HepG2 (cell line): Measurements from ENCODE around the gene NEDD4L. TPM values are rescaled to one million over a fixed set of nuclear protein-coding genes. Genes with fewer than 3 reads are reported as not detected.

Experiments
- ATAC-seq: fragments of 200-7000 bp; cut with Tn5 transposase; 3 replicates; pipeline ENCODE4 v1.9.1; 2020; ENCODE audit warnings: mild to moderate bottlenecking, moderate library complexity
- BruUV-seq: library from RNA; stranded (reverse); fragments of 400-500 nt; replicated peaks from 2 replicates; lab custom pipeline; 2021; lab: Mats Ljungman, UMichigan
- CTCF ChIA-PET: fragments of 300-600 bp; formaldehyde crosslinking; extraction: SDS; loops from one replicate; lab custom pipeline; 2021; ENCODE audit warnings: low total read pairs, inconsistent platforms, low intra/inter-chr PET ratio; lab: Yijun Ruan, JAX
- POLR2A ChIA-PET: fragments of 350-600 bp; sonication (Branson Sonifier 250); formaldehyde crosslinking; loops from one replicate; lab custom pipeline; 2020; ENCODE audit warnings: antibody characterized with exemption, inconsistent platforms; lab: Yijun Ruan, JAX
- DNase-seq: peaks from one replicate; pipeline ENCODE4 v3.0.0-alpha.2; 2015; ENCODE audit warnings: low spot score
- FAIRE-seq: peaks from 3 replicates; lab custom pipeline; 2011; peaks lifted over from hg19 to GRCh38; lab: Jason Lieb, UNC
- H2AFZ ChIP-seq: one replicate; pipeline ENCODE4 v1.6.1; 2011; ENCODE audit warnings: low read length, inconsistent platforms
- H3K27ac ChIP-seq: fragments of 300-600 bp; 3 replicates; pipeline ENCODE4 v1.8.0; 2011; ENCODE audit warnings: mixed run types, mild to moderate bottlenecking, mixed read lengths, low read length, inconsistent platforms; ENCODE audit not compliant: insufficient read depth; ENCODE audit errors: extremely low read length
- H3K27me3 ChIP-seq, 2 experiments: fragments of 200-600 bp in 1 of 2; 2 replicates in 1 of 2; 3 replicates in 1 of 2; pipeline versions ENCODE4 v1.6.0 to v1.8.0; 2011; ENCODE audit warnings: low read length in 2 of 2, mild to moderate bottlenecking in 2 of 2, moderate library complexity in 2 of 2, inconsistent platforms in 1 of 2; ENCODE audit not compliant: insufficient read depth in 2 of 2, control insufficient read depth in 1 of 2
- H3K36me3 ChIP-seq, 2 experiments: fragments of 200-600 bp in 1 of 2; replicated peaks in 1 of 2; 2 replicates in 1 of 2; 3 replicates in 1 of 2; pipeline versions ENCODE4 v1.5.1 to v1.8.0; 2011; ENCODE audit warnings: low read length in 2 of 2, inconsistent platforms in 1 of 2; ENCODE audit not compliant: insufficient read depth in 2 of 2, control insufficient read depth in 1 of 2
- H3K4me1 ChIP-seq: 2 replicates; pipeline ENCODE4 v1.5.1; 2012; ENCODE audit warnings: low read length, inconsistent platforms; ENCODE audit not compliant: insufficient read depth
- H3K4me2 ChIP-seq: 2 replicates; pipeline ENCODE4 v1.6.0; 2011; ENCODE audit warnings: low read depth, low read length, inconsistent platforms
- H3K4me3 ChIP-seq, 3 experiments: fragments of 200-600 bp in 1 of 3; sonication (generic), shearing (Covaris generic) in 1 of 3; replicated peaks in 1 of 3; 2 replicates each; pipeline ENCODE4 v1.5.1; 2011 to 2016; ENCODE audit warnings: low read length in 3 of 3, inconsistent platforms in 2 of 3, low read depth in 2 of 3, mild to moderate bottlenecking in 2 of 3, control low read depth in 1 of 3, mixed read lengths in 1 of 3; ENCODE audit not compliant: insufficient read depth in 1 of 3
- H3K79me2 ChIP-seq: one replicate; pipeline ENCODE4 v1.6.1; 2011; ENCODE audit warnings: low read length, inconsistent platforms; ENCODE audit not compliant: insufficient read depth
- H3K9ac ChIP-seq: 2 replicates; pipeline ENCODE4 v1.6.0; 2011; ENCODE audit warnings: mild to moderate bottlenecking, low read depth, low read length, inconsistent platforms; ENCODE audit not compliant: insufficient read depth
- H3K9me3 ChIP-seq: 2 replicates; pipeline ENCODE4 v1.5.1; 2012; ENCODE audit warnings: mild to moderate bottlenecking, low read length
- H4K20me1 ChIP-seq: 2 replicates; pipeline ENCODE4 v1.6.0; 2011; ENCODE audit warnings: inconsistent platforms, mild to moderate bottlenecking, low read length, moderate library complexity; ENCODE audit not compliant: insufficient read depth
- CHCHD3 ChIP-seq: sonication (generic); formaldehyde crosslinking; IDR thresholded peaks from 2 replicates; pipeline ENCODE4 v1.8.0; 2022; ENCODE audit warnings: mild to moderate bottlenecking, missing genetic modification reagents, moderate library complexity
- DMAP1 ChIP-seq: IDR thresholded peaks from 2 replicates; pipeline ENCODE4 v1.6.1; 2016
- FOXK1 ChIP-seq: sonication (generic); formaldehyde crosslinking; IDR thresholded peaks from 2 replicates; pipeline ENCODE4 v1.4.0; 2020; ENCODE audit warnings: low read depth, missing genetic modification reagents, borderline replicate concordance
- GFI1 ChIP-seq: sonication (generic); formaldehyde crosslinking; IDR thresholded peaks from 2 replicates; pipeline ENCODE4 v1.5.0; 2020; ENCODE audit warnings: missing genetic modification reagents, mild to moderate bottlenecking, borderline replicate concordance
- JDP2 ChIP-seq: sonication (generic); formaldehyde crosslinking; IDR thresholded peaks from 2 replicates; pipeline ENCODE4 v1.8.1; 2022; ENCODE audit warnings: missing genetic modification reagents, borderline replicate concordance
- KDM2A ChIP-seq: sonication (generic); formaldehyde crosslinking; IDR thresholded peaks from 2 replicates; pipeline ENCODE4 v1.4.0; 2020; ENCODE audit warnings: low read depth, missing genetic modification reagents, borderline replicate concordance
- KLF6 ChIP-seq: IDR thresholded peaks from 2 replicates; pipeline ENCODE4 v1.8.0; 2016; ENCODE audit warnings: missing biosample characterization, missing genetic modification reagents
- MTF2 ChIP-seq: sonication (generic); formaldehyde crosslinking; IDR thresholded peaks from 2 replicates; pipeline ENCODE4 v1.5.0; 2020; ENCODE audit warnings: missing genetic modification reagents, borderline replicate concordance
- NKX3-1 ChIP-seq: sonication (generic); formaldehyde crosslinking; IDR thresholded peaks from 2 replicates; pipeline ENCODE4 v1.5.0; 2020; ENCODE audit warnings: missing genetic modification reagents
- RBM39 ChIP-seq: fragments of 200-400 bp; formaldehyde crosslinking; IDR thresholded peaks from one replicate; pipeline ENCODE4 v1.6.1; 2018; ENCODE audit warnings: antibody characterized with exemption, mild to moderate bottlenecking, low read depth, low read length; ENCODE audit not compliant: poor library complexity, severe bottlenecking
- ZNF616 ChIP-seq: sonication (generic); formaldehyde crosslinking; IDR thresholded peaks from 2 replicates; pipeline ENCODE4 v1.5.0; 2020; ENCODE audit warnings: low read depth, mild to moderate bottlenecking, missing genetic modification reagents
- ZNF790 ChIP-seq: sonication (generic); formaldehyde crosslinking; IDR thresholded peaks from 2 replicates; pipeline ENCODE4 v1.8.0; 2022; ENCODE audit warnings: missing genetic modification reagents, mild to moderate bottlenecking, borderline replicate concordance
- ZNF816 ChIP-seq: sonication (generic); formaldehyde crosslinking; IDR thresholded peaks from 2 replicates; pipeline ENCODE4 v1.8.0; 2022; ENCODE audit warnings: missing genetic modification reagents, mild to moderate bottlenecking, borderline replicate concordance
- ZZZ3 ChIP-seq: sonication (generic); formaldehyde crosslinking; IDR thresholded peaks from 2 replicates; pipeline ENCODE4 v1.4.0; 2020; ENCODE audit warnings: missing genetic modification reagents, mild to moderate bottlenecking, borderline replicate concordance
- WGBS: methylation state at CpG from one replicate; pipeline ENCODE4 v1.1.6; 2017; ENCODE audit warnings: low lambda C conversion rate; 5-methylcytosine and 5-hydroxymethylcytosine counted together
- in situ Hi-C: cut with HindIII; loops from 2 replicates; pipeline ENCODE4 v1.10.0; 2017; ENCODE audit warnings: low pct_unique_long_range_greater_than_20kb; ENCODE audit not compliant: extremely low pct_ligation_motif_present
- intact Hi-C: fragments of 100-400 bp; cut with micrococcal nuclease; formaldehyde crosslinking; loops from one replicate; pipeline ENCODE4 v1.10.0; 2022; ENCODE audit not compliant: unreplicated experiment
- polyA plus RNA-seq, 8 experiments: library from polyadenylated mRNA; depleted of rRNA in 3 of 8; stranded (reverse) in 7 of 8; unstranded in 1 of 8; fragments of >200 nt; fragmentation: Illumina TruSeq in 4 of 8; extraction: Trizol in 4 of 8; gene quantifications; 2 replicates each; pipeline versions ENCODE4 v1.2.1 to v1.2.3, GENCODE V29; 2011 to 2016; ENCODE audit warnings: low read depth in 4 of 8, missing spikeins in 1 of 8, mixed read lengths in 1 of 8; ENCODE audit not compliant: insufficient read depth in 1 of 8
- total RNA-seq, 5 experiments: library from RNA; depleted of rRNA; stranded (reverse); fragments of >200 nt; fragmentation: Illumina TruSeq; extraction: Trizol; gene quantifications; 2 replicates each; pipeline ENCODE4 v1.2.3, GENCODE V29; 2016; ENCODE audit warnings: low read depth in 1 of 5
- TF ChIP-seq, protein P1 (sequence below): IDR thresholded peaks from 2 replicates; pipeline ENCODE4 v1.6.1; 2016; ENCODE audit warnings: missing compliant biosample characterization, missing genetic modification reagents, borderline replicate concordance
- TF ChIP-seq, protein P2 (sequence below), 2 experiments: sonication (generic) in 1 of 2; formaldehyde crosslinking in 1 of 2; IDR thresholded peaks; 2 replicates each; pipeline versions ENCODE4 v1.5.1 to v1.6.1; 2011 to 2020; ENCODE audit warnings: borderline replicate concordance in 1 of 2, low read depth in 1 of 2, low read length in 1 of 2, mild to moderate bottlenecking in 1 of 2, missing genetic modification reagents in 1 of 2, moderate library complexity in 1 of 2
- TF ChIP-seq, protein P3 (sequence below): sonication (generic); formaldehyde crosslinking; IDR thresholded peaks from 2 replicates; pipeline ENCODE4 v1.4.0; 2020; ENCODE audit warnings: mild to moderate bottlenecking, missing genetic modification reagents

Gene NEDD4L
- total and polyA plus RNA-seq, 2 of the 13 experiments (the other 11 are each of a cell fraction or from before 2014, with no cell fraction given) = 168 to 390 TPM

GRCh38 chr18:58269931-58270330, 225.9 kb downstream of the NEDD4L start:
- Histone ChIP-seq H3K79me2 (peaks cover 40% of the 10 kb centered on the region), H3K4me3 (no peak overlapping the region), H3K27ac (no peak overlapping the region), H3K9me3 (no peaks in the 10 kb centered on the region), H3K9ac (no peak overlapping the region), H4K20me1 (0 out of 2 replicates have a peak, but pooled peaks cover 4% of the 10 kb centered on the region), H3K36me3 (peaks cover 3 to 22% of the 10 kb centered on the region in 2 experiments; a peak in 3 of 5 replicates), H3K4me1 (peaks cover 12% of the 10 kb centered on the region; the same call in 1 of the 2 replicates), H2AFZ (no peak overlapping the region), H3K27me3 (no peaks in the 10 kb centered on the region), H3K4me2 (no peak overlapping the region)
- ATAC-seq = no peak
- in situ Hi-C loops = no loop called here
- DNase-seq = no peak
- WGBS = 94% methylated on average over 5 of the region's 5 CpGs
- no peak for FAIRE-seq
- no TSS peak for BruUV-seq
- CTCF ChIA-PET = no interaction called here
- POLR2A ChIA-PET = no interaction called here
- intact Hi-C loops = no loop called here
- TF ChIP-seq GFI1 (no peak), KLF6 (CRISPR knock-in tag) (no peak), CHCHD3 (CRISPR knock-in tag) (no peak), ZZZ3 (CRISPR knock-in tag) (no peak), RBM39 (no peak), ZNF790 (CRISPR knock-in tag) (no peak), KDM2A (CRISPR knock-in tag) (no peak), ZNF616 (CRISPR knock-in tag) (no peak), ZNF816 (CRISPR knock-in tag) (no peak), FOXK1 (CRISPR knock-in tag) (no peak), MTF2 (CRISPR knock-in tag) (no peak), JDP2 (no peak), NKX3-1 (CRISPR knock-in tag) (no peak), DMAP1 (CRISPR knock-in tag) (no peak)
- TF ChIP-seq, protein P1, sequence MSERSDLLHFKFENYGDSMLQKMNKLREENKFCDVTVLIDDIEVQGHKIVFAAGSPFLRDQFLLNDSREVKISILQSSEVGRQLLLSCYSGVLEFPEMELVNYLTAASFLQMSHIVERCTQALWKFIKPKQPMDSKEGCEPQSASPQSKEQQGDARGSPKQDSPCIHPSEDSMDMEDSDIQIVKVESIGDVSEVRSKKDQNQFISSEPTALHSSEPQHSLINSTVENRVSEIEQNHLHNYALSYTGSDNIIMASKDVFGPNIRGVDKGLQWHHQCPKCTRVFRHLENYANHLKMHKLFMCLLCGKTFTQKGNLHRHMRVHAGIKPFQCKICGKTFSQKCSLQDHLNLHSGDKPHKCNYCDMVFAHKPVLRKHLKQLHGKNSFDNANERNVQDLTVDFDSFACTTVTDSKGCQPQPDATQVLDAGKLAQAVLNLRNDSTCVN = no peak
- TF ChIP-seq, protein P2, sequence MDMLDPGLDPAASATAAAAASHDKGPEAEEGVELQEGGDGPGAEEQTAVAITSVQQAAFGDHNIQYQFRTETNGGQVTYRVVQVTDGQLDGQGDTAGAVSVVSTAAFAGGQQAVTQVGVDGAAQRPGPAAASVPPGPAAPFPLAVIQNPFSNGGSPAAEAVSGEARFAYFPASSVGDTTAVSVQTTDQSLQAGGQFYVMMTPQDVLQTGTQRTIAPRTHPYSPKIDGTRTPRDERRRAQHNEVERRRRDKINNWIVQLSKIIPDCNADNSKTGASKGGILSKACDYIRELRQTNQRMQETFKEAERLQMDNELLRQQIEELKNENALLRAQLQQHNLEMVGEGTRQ (IDR thresholded peaks at IDR 0.05; ENCODE audit: low read depth, low read length) = no peak
- TF ChIP-seq, protein P2 (CRISPR knock-in tag; IDR thresholded peaks at IDR 0.05; ENCODE audit: borderline replicate concordance) = no peak
- TF ChIP-seq, protein P3, sequence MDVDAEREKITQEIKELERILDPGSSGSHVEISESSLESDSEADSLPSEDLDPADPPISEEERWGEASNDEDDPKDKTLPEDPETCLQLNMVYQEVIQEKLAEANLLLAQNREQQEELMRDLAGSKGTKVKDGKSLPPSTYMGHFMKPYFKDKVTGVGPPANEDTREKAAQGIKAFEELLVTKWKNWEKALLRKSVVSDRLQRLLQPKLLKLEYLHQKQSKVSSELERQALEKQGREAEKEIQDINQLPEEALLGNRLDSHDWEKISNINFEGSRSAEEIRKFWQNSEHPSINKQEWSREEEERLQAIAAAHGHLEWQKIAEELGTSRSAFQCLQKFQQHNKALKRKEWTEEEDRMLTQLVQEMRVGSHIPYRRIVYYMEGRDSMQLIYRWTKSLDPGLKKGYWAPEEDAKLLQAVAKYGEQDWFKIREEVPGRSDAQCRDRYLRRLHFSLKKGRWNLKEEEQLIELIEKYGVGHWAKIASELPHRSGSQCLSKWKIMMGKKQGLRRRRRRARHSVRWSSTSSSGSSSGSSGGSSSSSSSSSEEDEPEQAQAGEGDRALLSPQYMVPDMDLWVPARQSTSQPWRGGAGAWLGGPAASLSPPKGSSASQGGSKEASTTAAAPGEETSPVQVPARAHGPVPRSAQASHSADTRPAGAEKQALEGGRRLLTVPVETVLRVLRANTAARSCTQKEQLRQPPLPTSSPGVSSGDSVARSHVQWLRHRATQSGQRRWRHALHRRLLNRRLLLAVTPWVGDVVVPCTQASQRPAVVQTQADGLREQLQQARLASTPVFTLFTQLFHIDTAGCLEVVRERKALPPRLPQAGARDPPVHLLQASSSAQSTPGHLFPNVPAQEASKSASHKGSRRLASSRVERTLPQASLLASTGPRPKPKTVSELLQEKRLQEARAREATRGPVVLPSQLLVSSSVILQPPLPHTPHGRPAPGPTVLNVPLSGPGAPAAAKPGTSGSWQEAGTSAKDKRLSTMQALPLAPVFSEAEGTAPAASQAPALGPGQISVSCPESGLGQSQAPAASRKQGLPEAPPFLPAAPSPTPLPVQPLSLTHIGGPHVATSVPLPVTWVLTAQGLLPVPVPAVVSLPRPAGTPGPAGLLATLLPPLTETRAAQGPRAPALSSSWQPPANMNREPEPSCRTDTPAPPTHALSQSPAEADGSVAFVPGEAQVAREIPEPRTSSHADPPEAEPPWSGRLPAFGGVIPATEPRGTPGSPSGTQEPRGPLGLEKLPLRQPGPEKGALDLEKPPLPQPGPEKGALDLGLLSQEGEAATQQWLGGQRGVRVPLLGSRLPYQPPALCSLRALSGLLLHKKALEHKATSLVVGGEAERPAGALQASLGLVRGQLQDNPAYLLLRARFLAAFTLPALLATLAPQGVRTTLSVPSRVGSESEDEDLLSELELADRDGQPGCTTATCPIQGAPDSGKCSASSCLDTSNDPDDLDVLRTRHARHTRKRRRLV (CRISPR knock-in tag) = no peak
